G401.6 (cell line): ENCODE results near the gene SYNJ2.
A peak's percentile ranks its signal among the peaks of the same experiment; 100 is the strongest.

Experiments
- FAIRE-seq: peaks from 2 replicates; lab custom pipeline; 2012; peaks lifted over from hg19 to GRCh38; lab: Jason Lieb, UNC

SYNJ2 gene

GRCh38 chr6:157980288-157981131 is 1.2 kb upstream of the SYNJ2 start:
- FAIRE-seq: no peak

GRCh38 chr6:157981132-157981394 is 600 bp upstream of the SYNJ2 start:
- no peak for FAIRE-seq

- no peak for FAIRE-seq
These were observed 469 bp downstream of the SYNJ2 start for GRCh38 chr6:157982102-157982562.

- FAIRE-seq: no peak
These were observed 1.1 kb downstream of the SYNJ2 start for GRCh38 chr6:157982563-157983405.

GRCh38 chr6:157983406-157984119 is 1.9 kb downstream of the SYNJ2 start:
- FAIRE-seq: no peak

- no peak for FAIRE-seq
These were observed 2.5 kb downstream of the SYNJ2 start for GRCh38 chr6:157984128-157984527.

GRCh38 chr6:157984686-157985225 is 3.1 kb downstream of the SYNJ2 start:
- FAIRE-seq: no peak

GRCh38 chr6:157985378-157986155 is 3.9 kb downstream of the SYNJ2 start:
- no peak for FAIRE-seq

- FAIRE-seq: no peak
These were observed 6.4 kb downstream of the SYNJ2 start for GRCh38 chr6:157987788-157988699.

GRCh38 chr6:157988700-157989063 is 7.0 kb downstream of the SYNJ2 start:
- no peak for FAIRE-seq

- no peak for FAIRE-seq
These were observed 8.1 kb downstream of the SYNJ2 start for GRCh38 chr6:157989541-157990289.

GRCh38 chr6:157990321-157991066 is 8.8 kb downstream of the SYNJ2 start:
- FAIRE-seq: no peak

GRCh38 chr6:157991067-157991432 is 9.4 kb downstream of the SYNJ2 start:
- no peak for FAIRE-seq

GRCh38 chr6:157993076-157993475 is 11.4 kb downstream of the SYNJ2 start:
- peak; percentile 40 for FAIRE-seq

GRCh38 chr6:157994125-157994795 is 12.6 kb downstream of the SYNJ2 start:
- FAIRE-seq: no peak

- FAIRE-seq: no peak
These were observed 13.8 kb downstream of the SYNJ2 start for GRCh38 chr6:157995458-157995857.

GRCh38 chr6:157996201-157996712 is 14.6 kb downstream of the SYNJ2 start:
- no peak for FAIRE-seq

- FAIRE-seq: no peak
These were observed 15.4 kb downstream of the SYNJ2 start for GRCh38 chr6:157996918-157997702.
